H9 (cell line): Measurements from ENCODE around the gene USP7. TPM values are rescaled to one million over a fixed set of nuclear protein-coding genes. Genes with fewer than 3 reads are reported as not detected.

Experiments used
- DNase-seq: peaks from one replicate; pipeline ENCODE4 v3.0.0-alpha.2; 2017
- H2AFZ ChIP-seq: one replicate; pipeline ENCODE4 v1.6.1; 2013; ENCODE audit warnings: mild to moderate bottlenecking, low read length, control low read depth, moderate library complexity
- H2AK5ac ChIP-seq: 2 replicates; pipeline ENCODE4 v1.6.1; 2013; ENCODE audit warnings: low read length, control low read depth, mixed read lengths; ENCODE audit not compliant: insufficient read length
- H2BK120ac ChIP-seq: one replicate; pipeline ENCODE4 v1.6.1; 2013; ENCODE audit warnings: low read depth, mild to moderate bottlenecking, low read length, control low read depth, inconsistent platforms; ENCODE audit not compliant: poor library complexity, severe bottlenecking
- H2BK12ac ChIP-seq: 2 replicates; pipeline ENCODE4 v1.6.1; 2013; ENCODE audit warnings: low read length, control low read depth, mixed read lengths, low read depth; ENCODE audit not compliant: insufficient read length
- H2BK15ac ChIP-seq: 2 replicates; pipeline ENCODE4 v1.6.1; 2013; ENCODE audit warnings: low read depth, low read length, control low read depth
- H2BK20ac ChIP-seq: one replicate; pipeline ENCODE4 v1.6.1; 2013; ENCODE audit warnings: low read depth, mild to moderate bottlenecking, low read length, control low read depth, inconsistent platforms; ENCODE audit not compliant: poor library complexity, severe bottlenecking
- H2BK5ac ChIP-seq: 2 replicates; pipeline ENCODE4 v1.6.1; 2013; ENCODE audit warnings: low read length, control low read depth, mixed read lengths; ENCODE audit not compliant: insufficient read length
- H3K14ac ChIP-seq: 2 replicates; pipeline ENCODE4 v1.6.1; 2013; ENCODE audit warnings: low read length, control low read depth; ENCODE audit not compliant: insufficient read depth
- H3K18ac ChIP-seq: 2 replicates; pipeline ENCODE4 v1.6.1; 2013; ENCODE audit warnings: low read depth, mild to moderate bottlenecking, mixed read lengths, low read length, control low read depth; ENCODE audit not compliant: insufficient read length
- H3K23ac ChIP-seq: 2 replicates; pipeline ENCODE4 v1.6.1; 2013; ENCODE audit warnings: low read length, control low read depth, mixed read lengths, low read depth; ENCODE audit not compliant: insufficient read length
- H3K23me2 ChIP-seq: 2 replicates; pipeline ENCODE4 v1.6.1; 2013; ENCODE audit warnings: low read depth, mild to moderate bottlenecking, mixed read lengths, low read length, control low read depth; ENCODE audit not compliant: insufficient read length, poor library complexity, severe bottlenecking
- H3K27ac ChIP-seq: 2 replicates; pipeline ENCODE4 v1.5.1; 2013; ENCODE audit warnings: low read length, control low read depth, mixed read lengths, low read depth; ENCODE audit not compliant: insufficient read length
- H3K27me3 ChIP-seq: 2 replicates; pipeline ENCODE4 v1.6.1; 2013; ENCODE audit warnings: low read length, control low read depth, inconsistent platforms; ENCODE audit not compliant: insufficient read depth
- H3K4ac ChIP-seq: 2 replicates; pipeline ENCODE4 v1.6.1; 2013; ENCODE audit warnings: low read depth, mild to moderate bottlenecking, control low read depth, inconsistent platforms, low read length, moderate library complexity
- H3K4me1 ChIP-seq: 2 replicates; pipeline ENCODE4 v1.6.1; 2013; ENCODE audit warnings: low read length, control low read depth, inconsistent platforms; ENCODE audit not compliant: insufficient read depth
- H3K4me2 ChIP-seq: 2 replicates; pipeline ENCODE4 v1.6.1; 2013; ENCODE audit warnings: low read length, control low read depth, mixed read lengths; ENCODE audit not compliant: insufficient read length, insufficient read depth
- H3K56ac ChIP-seq: 2 replicates; pipeline ENCODE4 v1.6.1; 2013; ENCODE audit warnings: low read depth, mild to moderate bottlenecking, mixed read lengths, low read length, control low read depth; ENCODE audit not compliant: insufficient read length
- H3K79me1 ChIP-seq: 2 replicates; pipeline ENCODE4 v1.6.1; 2013; ENCODE audit warnings: low read depth, mild to moderate bottlenecking, moderate library complexity, low read length, control low read depth, inconsistent platforms; ENCODE audit not compliant: insufficient read depth, poor library complexity, severe bottlenecking
- H3K79me2 ChIP-seq: 2 replicates; pipeline ENCODE4 v1.6.1; 2013; ENCODE audit warnings: low read length, control low read depth, inconsistent platforms; ENCODE audit not compliant: insufficient read depth
- H3K9ac ChIP-seq: 2 replicates; pipeline ENCODE4 v1.6.1; 2013; ENCODE audit warnings: low read length, control low read depth, mixed read lengths; ENCODE audit not compliant: insufficient read length; ENCODE audit errors: extremely low read depth
- H3K9me3 ChIP-seq: one replicate; pipeline ENCODE4 v1.6.1; 2013; ENCODE audit warnings: low read depth, low read length, inconsistent platforms; ENCODE audit not compliant: control insufficient read depth
- H3T11ph ChIP-seq: one replicate; pipeline ENCODE4 v1.6.1; 2013; ENCODE audit warnings: mild to moderate bottlenecking, low read length, control low read depth, inconsistent platforms
- H4K20me1 ChIP-seq: one replicate; pipeline ENCODE4 v1.6.1; 2013; ENCODE audit not compliant: control insufficient read depth, insufficient read length, insufficient read depth
- H4K5ac ChIP-seq: 2 replicates; pipeline ENCODE4 v1.6.1; 2013; ENCODE audit warnings: low read depth, mild to moderate bottlenecking, mixed read lengths, low read length, control low read depth; ENCODE audit not compliant: insufficient read length
- H4K8ac ChIP-seq: replicated peaks from 2 replicates; pipeline ENCODE4 v1.6.1; 2013; ENCODE audit warnings: low read length, control low read depth, mixed read lengths, low read depth; ENCODE audit not compliant: insufficient read length
- H4K91ac ChIP-seq: 2 replicates; pipeline ENCODE4 v1.6.1; 2013; ENCODE audit warnings: low read depth, mild to moderate bottlenecking, moderate library complexity, mixed read lengths, low read length, control low read depth; ENCODE audit not compliant: insufficient read length
- H3K27ac Mint-ChIP-seq, 3 experiments: 2 replicates in 2 of 3; 3 replicates in 1 of 3; pipeline ENCODE4 v1.8.0; 2020 to 2021; ENCODE audit warnings: mixed read lengths in 3 of 3, mild to moderate bottlenecking in 1 of 3, moderate library complexity in 1 of 3
- H3K27me3 Mint-ChIP-seq: 2 replicates; pipeline ENCODE4 v1.8.0; 2021; ENCODE audit warnings: low read depth, mild to moderate bottlenecking, moderate library complexity, mixed read lengths
- H3K36me3 Mint-ChIP-seq, 3 experiments: 2 replicates in 2 of 3; 3 replicates in 1 of 3; pipeline ENCODE4 v1.8.0; 2020 to 2021; ENCODE audit warnings: low read depth in 3 of 3, mixed read lengths in 3 of 3; ENCODE audit not compliant: insufficient read depth in 1 of 3
- H3K4me1 Mint-ChIP-seq, 2 experiments: 2 replicates each; pipeline ENCODE4 v1.8.0; 2020; ENCODE audit warnings: mixed read lengths in 2 of 2
- H3K4me3 Mint-ChIP-seq, 2 experiments: 2 replicates in 1 of 2; 3 replicates in 1 of 2; pipeline ENCODE4 v1.8.0; 2020 to 2021; ENCODE audit warnings: mild to moderate bottlenecking in 2 of 2, mixed read lengths in 2 of 2, moderate library complexity in 1 of 2
- H3K9me3 Mint-ChIP-seq, 2 experiments: 2 replicates in 1 of 2; 3 replicates in 1 of 2; pipeline ENCODE4 v1.8.0; 2020; ENCODE audit warnings: mild to moderate bottlenecking in 2 of 2, mixed read lengths in 2 of 2, moderate library complexity in 1 of 2
- WGBS: extraction: QIAGEN DNeasy Blood & Tissue Kit; methylation state at CpG from one replicate; pipeline ENCODE4 v1.1.7; 2013; ENCODE audit warnings: missing lambda C conversion rate, low lambda C conversion rate, mixed read lengths; ENCODE audit not compliant: insufficient read length; ENCODE audit errors: extremely low coverage; 5-methylcytosine and 5-hydroxymethylcytosine counted together
- total RNA-seq: library from RNA; stranded (reverse); gene quantifications from 2 replicates; pipeline ENCODE4 v1.2.1, GENCODE V29; 2021
- TF ChIP-seq, protein P1 (sequence below): fragments of 200-600 bp; sonication (generic); conservative IDR thresholded peaks from 3 replicates; pipeline ENCODE4 v1.8.0; 2021; ENCODE audit warnings: antibody characterized with exemption, mild to moderate bottlenecking

Gene USP7
- total RNA-seq, 1 experiment from 2014 or later: 192 TPM

- Mint-ChIP-seq H3K27ac (peak overlapping the region in 1 of 3 experiments; percentile 8; a peak in 3 of 7 replicates), H3K9me3 (no peaks in the 10 kb centered on the region), H3K27me3 (peaks cover 2% of the 10 kb centered on the region), H3K4me3 (no peak overlapping the region), H3K4me1 (peaks cover 22 to 24% of the 10 kb centered on the region in 2 experiments), H3K36me3 (peaks cover 20 to 37% (median 24%) of the 10 kb centered on the region in 3 experiments; a peak in 6 of 7 replicates)
- Histone ChIP-seq H2BK15ac (no peak overlapping the region), H4K91ac (no peak overlapping the region), H3K56ac (no peak overlapping the region), H3K27me3 (no peaks in the 10 kb centered on the region), H2BK5ac (no peak overlapping the region), H3K9me3 (no peaks in the 10 kb centered on the region), H3K4me1 (no peaks in the 10 kb centered on the region; the same call in 1 of the 2 replicates), H2BK20ac (no peak overlapping the region), H4K20me1 (peaks cover 4% of the 10 kb centered on the region), H3K79me1 (no peaks in the 10 kb centered on the region), H3K18ac (no peak overlapping the region), H4K8ac (no peak overlapping the region), H3K79me2 (no peaks in the 10 kb centered on the region), H3K4ac (no peak overlapping the region), H2AK5ac (no peak overlapping the region), H2AFZ (no peak overlapping the region), H3K23me2 (no peaks in the 10 kb centered on the region), H3K4me2 (no peak overlapping the region), H2BK120ac (no peak overlapping the region), H3K27ac (no peak overlapping the region), H3T11ph (no peak overlapping the region), H4K5ac (no peak overlapping the region), H3K14ac (no peak overlapping the region), H2BK12ac (no peak overlapping the region), H3K9ac (no peak overlapping the region), H3K23ac (no peak overlapping the region)
- WGBS: no CpG with 5 or more reads among the region's 19 CpGs
- TF ChIP-seq, protein P1, sequence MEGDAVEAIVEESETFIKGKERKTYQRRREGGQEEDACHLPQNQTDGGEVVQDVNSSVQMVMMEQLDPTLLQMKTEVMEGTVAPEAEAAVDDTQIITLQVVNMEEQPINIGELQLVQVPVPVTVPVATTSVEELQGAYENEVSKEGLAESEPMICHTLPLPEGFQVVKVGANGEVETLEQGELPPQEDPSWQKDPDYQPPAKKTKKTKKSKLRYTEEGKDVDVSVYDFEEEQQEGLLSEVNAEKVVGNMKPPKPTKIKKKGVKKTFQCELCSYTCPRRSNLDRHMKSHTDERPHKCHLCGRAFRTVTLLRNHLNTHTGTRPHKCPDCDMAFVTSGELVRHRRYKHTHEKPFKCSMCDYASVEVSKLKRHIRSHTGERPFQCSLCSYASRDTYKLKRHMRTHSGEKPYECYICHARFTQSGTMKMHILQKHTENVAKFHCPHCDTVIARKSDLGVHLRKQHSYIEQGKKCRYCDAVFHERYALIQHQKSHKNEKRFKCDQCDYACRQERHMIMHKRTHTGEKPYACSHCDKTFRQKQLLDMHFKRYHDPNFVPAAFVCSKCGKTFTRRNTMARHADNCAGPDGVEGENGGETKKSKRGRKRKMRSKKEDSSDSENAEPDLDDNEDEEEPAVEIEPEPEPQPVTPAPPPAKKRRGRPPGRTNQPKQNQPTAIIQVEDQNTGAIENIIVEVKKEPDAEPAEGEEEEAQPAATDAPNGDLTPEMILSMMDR: no peak
- no peak for DNase-seq
These were observed 76.9 kb downstream of the USP7 start for GRCh38 chr16:8886593-8887430.
